Activated CD4-positive, alpha-beta T cell treated with anti-CD3 and anti-CD28 coated beads for 36 hours (primary cell): Measurements from ENCODE around the gene PRPF8. TPM values are rescaled to one million over a fixed set of nuclear protein-coding genes. Genes with fewer than 3 reads are reported as not detected.

Experiments
- ATAC-seq: fragments of 200-7000 bp; cut with Tn5 transposase; one replicate; pipeline ENCODE4 v1.10.0; 2021; ENCODE audit warnings: mild to moderate bottlenecking, moderate library complexity
- CTCF ChIA-PET: fragments of 350-600 bp; sonication (Branson Sonifier 250); formaldehyde crosslinking; loops from one replicate; lab custom pipeline; 2021; ENCODE audit warnings: antibody characterized with exemption; lab: Charles Lee
- POLR2A ChIA-PET: fragments of 350-600 bp; sonication (Branson Sonifier 250); formaldehyde crosslinking; loops from one replicate; lab custom pipeline; 2021; ENCODE audit warnings: antibody characterized with exemption, inconsistent platforms; lab: Charles Lee
- DNase-seq: peaks from one replicate; pipeline ENCODE4 v3.0.0-alpha.2; 2020
- H3K27ac Mint-ChIP-seq: one replicate; pipeline ENCODE4 v1.8.0; 2021; ENCODE audit warnings: mixed read lengths
- H3K27me3 Mint-ChIP-seq: one replicate; pipeline ENCODE4 v1.8.0; 2021; ENCODE audit warnings: mixed read lengths
- H3K36me3 Mint-ChIP-seq: one replicate; pipeline ENCODE4 v1.8.0; 2021; ENCODE audit warnings: low read depth, mixed read lengths
- H3K4me1 Mint-ChIP-seq: one replicate; pipeline ENCODE4 v1.8.0; 2021; ENCODE audit warnings: mixed read lengths
- H3K4me3 Mint-ChIP-seq: one replicate; pipeline ENCODE4 v1.8.0; 2021; ENCODE audit warnings: mild to moderate bottlenecking, moderate library complexity, mixed read lengths
- H3K9me3 Mint-ChIP-seq: one replicate; pipeline ENCODE4 v1.8.0; 2021; ENCODE audit warnings: low read depth, mixed read lengths
- intact Hi-C, 2 experiments: fragments of 100-400 bp; cut with DNase I in 1 of 2; cut with micrococcal nuclease in 1 of 2; formaldehyde crosslinking; loops; one replicate each; pipeline versions ENCODE4 v1.14.2 to v1.15.1; 2022 to 2024; cut with DNase I, micrococcal nuclease
- total RNA-seq, 2 experiments: library from RNA; stranded (reverse); gene quantifications; one replicate each; pipeline ENCODE4 v1.2.3, GENCODE V29; 2021

The PRPF8 gene
- total RNA-seq, 2 experiments from 2014 or later: 391 to 425 TPM

GRCh38 chr17:1649844-1650501, 34.7 kb downstream of the PRPF8 start, which contains the start of gene RILP:
Gene RILP, minus strand, starts transcription at chr17:1649866. Its CDS starts 62 bp downstream, at chr17:1649804.
- Mint-ChIP-seq H3K4me1 (peaks cover 17% of the 10 kb centered on the region), H3K27ac (peak within 1 kb of the TSS; percentile 43), H3K27me3 (no peaks in the 10 kb centered on the region), H3K36me3 (peaks cover 34% of the 10 kb centered on the region), H3K4me3 (peak within 1 kb of the TSS; percentile 43), H3K9me3 (no peaks in the 10 kb centered on the region)
- CTCF ChIA-PET: interaction anchor here (0.6 to 2.6 kb wide), 21 partner anchors 9 to 376 kb away, joined by 3 to 14 read pairs (median 4); partner anchors contain the start of gene RTN4RL1
- ATAC-seq: peak; percentile 5
- intact Hi-C loops: loop anchor here (1.0 to 5.0 kb wide), 18 partner anchors 22 to 862 kb away; partner anchors contain the start of genes PRPF8 (in 2 of the 2), CRK (in 1 of the 2), DPH1 (in 1 of the 2) and INPP5K (in 1 of the 2)
- POLR2A ChIA-PET: interaction anchor here (0.9 to 1.4 kb wide), 5 partner anchors 12 to 67 kb away, joined by 3 to 6 read pairs (median 4); no protein-coding TSS in a partner anchor
- DNase-seq: no peak

GRCh38 chr17:1648963-1649843, 35.5 kb downstream of the PRPF8 start:
- Mint-ChIP-seq H3K36me3 (peaks cover 27% of the 10 kb centered on the region), H3K4me1 (peaks cover 25% of the 10 kb centered on the region), H3K9me3 (no peaks in the 10 kb centered on the region), H3K4me3 (peak overlapping the region; percentile 43), H3K27me3 (no peaks in the 10 kb centered on the region), H3K27ac (no peak overlapping the region)
- intact Hi-C loops: loop anchor here (1.0 to 5.0 kb wide), 18 partner anchors 21 to 863 kb away; partner anchors contain the start of genes PRPF8 (in 2 of the 2), CRK (in 1 of the 2), DPH1 (in 1 of the 2) and INPP5K (in 1 of the 2)
- ChIA-PET POLR2A (interaction anchor here (1.0 to 1.4 kb wide), 5 partner anchors 13 to 75 kb away, joined by 4 to 6 read pairs (median 4); no protein-coding TSS in a partner anchor), CTCF (interaction anchor here (0.5 to 2.6 kb wide), 30 partner anchors 9 to 658 kb away, joined by 3 to 14 read pairs (median 4); partner anchors contain the start of genes PITPNA, PRPF8, RPA1 and RTN4RL1)
- ATAC-seq: peak; percentile 74
- DNase-seq: peak; percentile 97

GRCh38 chr17:1648173-1648962, 36.3 kb downstream of the PRPF8 start:
- ATAC-seq: peak; percentile 1
- Mint-ChIP-seq H3K36me3 (peaks cover 19% of the 10 kb centered on the region), H3K27me3 (no peaks in the 10 kb centered on the region), H3K4me1 (peaks cover 28% of the 10 kb centered on the region), H3K9me3 (no peaks in the 10 kb centered on the region), H3K27ac (no peak overlapping the region), H3K4me3 (peak overlapping the region; percentile 47)
- CTCF ChIA-PET: interaction anchor here (0.7 to 2.6 kb wide), 23 partner anchors 8 to 659 kb away, joined by 3 to 14 read pairs (median 4); partner anchors contain the start of genes PITPNA, PRPF8, RPA1 and RTN4RL1
- DNase-seq: no peak
- intact Hi-C loops: loop anchor here (2.0 to 5.0 kb wide), 6 partner anchors 36 to 864 kb away; partner anchors contain the start of genes CRK (in 1 of the 2), METTL16 (in 1 of the 2), OVCA2 (in 1 of the 2) and PRPF8 (in 1 of the 2)
- POLR2A ChIA-PET: interaction anchor here (1.3 to 1.4 kb wide), 2 partner anchors 69 to 74 kb away, joined by 5 to 6 read pairs; no protein-coding TSS in a partner anchor

DNA sequence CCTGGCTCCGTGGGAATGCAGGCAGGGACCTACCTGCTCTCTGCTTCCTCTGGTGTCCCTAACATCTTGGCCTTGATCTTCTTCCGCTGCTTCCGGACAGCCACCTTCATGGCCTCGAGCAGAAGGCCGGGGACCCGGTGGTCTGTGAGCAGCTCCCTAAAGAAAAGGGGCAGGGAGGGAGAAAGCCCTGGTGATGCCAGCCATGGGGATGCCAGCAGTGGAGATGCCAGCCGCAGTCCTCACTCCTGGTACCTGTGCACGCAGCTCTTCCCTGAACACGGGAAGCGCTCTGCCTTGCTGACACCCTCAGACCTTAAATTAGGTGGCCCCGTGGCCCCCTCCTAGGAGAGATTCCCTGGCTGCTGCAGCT, 36.9 kb downstream of the PRPF8 start:
- DNase-seq (no peak), ATAC-seq (no peak)
- ChIA-PET POLR2A (interaction anchor here (1.3 kb wide), 1 partner anchor 73 kb away, joined by 5 read pairs; no protein-coding TSS in a partner anchor), CTCF (interaction anchor here (1.0 to 2.6 kb wide), 6 partner anchors 11 to 81 kb away, joined by 3 to 14 read pairs (median 6); partner anchors contain the start of gene PRPF8)
- intact Hi-C loops: loop anchor here (2.0 to 5.0 kb wide), 6 partner anchors 37 to 865 kb away; partner anchors contain the start of genes CRK (in 1 of the 2), METTL16 (in 1 of the 2), OVCA2 (in 1 of the 2) and PRPF8 (in 1 of the 2)
- Mint-ChIP-seq H3K4me1 (peaks cover 28% of the 10 kb centered on the region), H3K27me3 (no peaks in the 10 kb centered on the region), H3K27ac (no peak overlapping the region), H3K9me3 (no peaks in the 10 kb centered on the region), H3K4me3 (no peak overlapping the region), H3K36me3 (peaks cover 13% of the 10 kb centered on the region)

DNA sequence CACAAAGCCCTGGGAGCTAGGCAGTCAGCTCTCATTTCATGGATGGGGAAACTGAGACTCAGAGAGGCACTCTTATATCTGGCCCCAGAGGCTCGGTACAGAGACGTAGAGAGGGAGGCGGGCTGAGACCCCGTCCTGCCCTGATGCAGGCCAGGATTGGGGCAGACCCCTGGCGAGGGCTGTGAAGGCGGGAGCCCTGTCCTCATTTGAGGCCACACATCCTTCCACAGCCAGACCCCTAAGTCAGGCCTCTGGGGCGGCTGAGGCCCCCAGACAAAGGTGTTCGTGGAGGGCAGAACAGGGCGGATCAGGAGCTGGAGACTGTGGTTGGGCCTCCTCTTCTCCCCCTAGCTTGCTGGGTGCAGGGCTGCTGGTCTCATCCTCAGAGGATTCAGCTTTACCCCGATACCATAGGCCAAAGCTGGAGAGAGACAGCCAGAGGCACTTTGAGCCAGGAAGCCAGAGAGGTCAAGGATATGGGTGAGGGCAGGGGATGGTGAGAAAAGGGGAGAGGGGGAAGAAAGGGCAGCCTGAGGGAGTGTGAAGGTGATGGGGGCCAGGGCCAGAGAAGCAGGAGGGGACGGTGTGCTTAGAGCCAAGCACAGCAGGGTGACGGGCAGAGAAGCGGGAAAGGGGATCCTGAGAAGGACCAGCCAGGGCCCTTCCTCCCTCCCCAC, 38.3 kb downstream of the PRPF8 start:
- no peak for DNase-seq
- Mint-ChIP-seq H3K9me3 (no peaks in the 10 kb centered on the region), H3K4me1 (peaks cover 28% of the 10 kb centered on the region), H3K4me3 (no peak overlapping the region), H3K36me3 (peaks cover 8% of the 10 kb centered on the region), H3K27ac (no peak overlapping the region), H3K27me3 (no peaks in the 10 kb centered on the region)
- intact Hi-C loops: loop anchor here in 1 of 2 experiments (5.0 kb wide), 1 partner anchor 866 kb away; the partner anchor contains the start of gene METTL16
- ChIA-PET CTCF (interaction anchor here (0.6 to 0.9 kb wide), 2 partner anchors 93 to 285 kb away, joined by 3 read pairs; no protein-coding TSS in a partner anchor), POLR2A (no interaction called here)
- ATAC-seq: no peak

DNA sequence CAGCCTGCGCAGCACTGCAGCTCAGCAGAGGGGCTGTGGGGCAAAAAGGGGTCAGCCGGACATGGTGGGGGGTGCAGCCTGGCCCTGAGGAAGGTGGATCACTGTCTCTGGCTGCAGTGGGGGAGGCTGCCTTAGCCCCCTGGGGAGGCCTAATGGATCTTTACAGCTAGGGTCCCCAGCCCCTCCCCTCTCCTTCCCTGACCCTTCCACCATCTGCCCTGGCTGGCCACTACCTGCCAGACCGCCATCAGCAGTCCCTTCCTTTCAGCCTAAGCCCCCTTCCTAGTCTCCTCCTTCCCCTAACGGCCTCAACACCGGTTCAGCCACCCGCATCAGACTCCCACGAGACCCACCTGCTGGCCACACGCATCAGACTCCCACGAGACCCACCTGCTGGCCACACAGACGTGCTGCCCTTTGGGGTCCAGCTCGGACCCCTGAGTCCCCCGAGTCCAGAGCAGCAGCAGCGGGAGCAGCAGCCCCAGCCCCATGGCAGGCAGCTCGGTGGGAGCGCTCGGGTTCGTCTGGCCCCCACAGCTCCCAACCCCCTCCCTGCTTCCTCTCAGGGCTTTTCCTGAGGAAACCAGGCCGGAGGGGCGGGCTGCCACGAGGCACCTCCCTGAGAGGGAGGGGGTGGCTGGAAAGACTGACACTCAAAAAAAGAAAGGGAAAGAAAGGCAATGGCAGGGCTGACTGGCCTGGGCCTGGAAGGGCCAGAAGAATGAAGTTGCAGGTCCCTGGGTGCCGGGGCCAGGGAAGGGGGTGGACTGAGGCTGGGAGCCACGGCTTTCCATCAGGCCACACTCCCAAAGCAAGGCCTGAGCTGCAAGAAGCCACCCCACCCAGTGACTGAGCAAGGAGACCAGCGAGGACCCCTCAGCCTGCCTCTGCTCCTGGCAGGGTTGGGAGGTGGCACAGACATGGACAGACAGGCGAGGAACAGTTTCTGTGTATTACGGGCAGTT, 39.2 kb downstream of the PRPF8 start, which contains the start of gene SCARF1:
Gene SCARF1 (minus strand): TSS at position 526 of the 965 bp plus-strand sequence. CDS start 35 bp downstream, at position 491.
- H3K27ac Mint-ChIP-seq: no peak within 1 kb of the TSS
- POLR2A ChIA-PET: no interaction called here

DNA sequence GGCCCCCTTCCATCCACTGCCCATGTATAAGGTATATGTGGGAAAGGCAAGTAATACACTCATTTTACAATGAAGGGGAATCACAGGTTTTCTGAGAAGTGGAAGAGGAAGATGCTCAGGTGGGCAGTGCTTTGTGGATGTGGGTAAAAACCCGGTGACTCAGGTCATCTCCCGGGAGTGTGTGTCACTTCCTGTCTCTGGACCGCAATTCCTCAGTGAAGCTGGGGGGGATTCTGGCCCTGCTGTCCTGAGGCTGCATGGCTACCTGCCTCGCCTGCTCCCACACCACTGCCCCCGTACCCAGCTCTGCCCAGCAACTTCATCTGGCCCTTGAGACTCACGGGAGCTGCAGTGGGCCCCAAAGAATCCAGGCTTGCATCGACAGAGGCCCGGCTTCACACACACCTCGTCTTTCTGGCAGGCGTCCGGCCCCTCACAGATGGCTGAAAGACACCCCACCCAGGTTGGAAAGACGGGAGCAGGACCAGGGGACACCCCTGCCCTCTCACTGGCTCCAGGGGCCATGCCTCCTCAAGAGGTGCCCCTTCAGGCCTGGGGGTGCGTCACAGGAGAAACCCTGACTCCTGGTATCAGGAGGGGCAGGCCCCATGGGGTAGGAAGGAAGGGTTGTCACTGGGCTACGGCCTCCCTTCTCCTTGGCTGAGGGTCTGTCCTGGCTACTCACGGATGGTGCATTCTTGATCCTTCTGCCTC, 40.0 kb downstream of the PRPF8 start:
- H3K36me3 Mint-ChIP-seq: no peaks in the 10 kb centered on the region
- H3K27me3 Mint-ChIP-seq: no peaks in the 10 kb centered on the region
- intact Hi-C loops: loop anchor here in 1 of 2 experiments (1.0 to 5.0 kb wide), 2 partner anchors 16 to 868 kb away; partner anchors contain the start of genes METTL16 and SLC43A2
- peak overlapping the region; percentile 87 for H3K27ac Mint-ChIP-seq
- peak; percentile 68 for DNase-seq
- ATAC-seq: peak; percentile 25
- ChIA-PET CTCF (interaction anchor here (0.5 to 1.1 kb wide), 2 partner anchors 24 to 62 kb away, joined by 3 to 4 read pairs; no protein-coding TSS in a partner anchor), POLR2A (no interaction called here)
- H3K4me1 Mint-ChIP-seq: peaks cover 19% of the 10 kb centered on the region
- no peaks in the 10 kb centered on the region for H3K9me3 Mint-ChIP-seq
- H3K4me3 Mint-ChIP-seq: peak overlapping the region; percentile 70

More for the DNA sequence above, 39.2 kb downstream of the PRPF8 start, which contains the start of gene SCARF1:
- H3K9me3 Mint-ChIP-seq: no peaks in the 10 kb centered on the region
- peak within 1 kb of the TSS; percentile 70 for H3K4me3 Mint-ChIP-seq
- no peaks in the 10 kb centered on the region for H3K36me3 Mint-ChIP-seq
- intact Hi-C loops: loop anchor here in 1 of 2 experiments (5.0 kb wide), 1 partner anchor 867 kb away; the partner anchor contains the start of gene METTL16
- no peak for DNase-seq
- no peaks in the 10 kb centered on the region for H3K27me3 Mint-ChIP-seq
- CTCF ChIA-PET: interaction anchor here (0.5 to 1.1 kb wide), 3 partner anchors 23 to 284 kb away, joined by 3 to 4 read pairs (median 3); no protein-coding TSS in a partner anchor
- no peak for ATAC-seq
- peaks cover 24% of the 10 kb centered on the region for H3K4me1 Mint-ChIP-seq

DNA sequence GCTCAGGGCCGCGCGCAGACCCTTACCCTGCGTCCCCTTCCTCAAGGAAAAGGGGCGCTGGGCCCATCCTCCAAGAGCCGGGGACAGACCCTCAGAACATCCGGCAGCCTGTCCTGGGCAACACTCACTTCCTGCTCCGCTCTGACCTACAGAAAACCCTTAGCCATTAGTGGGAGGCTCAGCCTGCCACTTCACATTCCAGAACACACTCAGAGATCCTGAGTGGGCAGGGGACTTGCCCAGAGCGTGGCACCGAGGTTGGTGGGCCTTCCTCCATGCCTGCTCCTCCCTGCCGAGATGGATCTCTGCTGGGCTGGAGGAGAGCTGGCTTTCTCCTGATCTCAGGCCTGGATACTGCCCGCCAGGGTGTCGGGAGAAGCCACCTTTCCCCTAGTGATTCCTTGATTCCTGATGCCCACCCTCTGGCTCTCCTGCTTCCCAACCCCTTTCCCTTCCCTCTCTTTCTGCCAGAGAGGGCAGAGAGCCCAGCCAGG, 40.6 kb downstream of the PRPF8 start:
- H3K27ac Mint-ChIP-seq: peak overlapping the region; percentile 87
- no peaks in the 10 kb centered on the region for H3K36me3 Mint-ChIP-seq
- H3K4me3 Mint-ChIP-seq: peak overlapping the region; percentile 70
- POLR2A ChIA-PET: no interaction called here
- DNase-seq (no peak), ATAC-seq (no peak)
- CTCF ChIA-PET: interaction anchor here (0.8 to 1.1 kb wide), 2 partner anchors 25 to 363 kb away, joined by 3 to 4 read pairs; no protein-coding TSS in a partner anchor
- no peaks in the 10 kb centered on the region for H3K9me3 Mint-ChIP-seq
- H3K4me1 Mint-ChIP-seq: peaks cover 19% of the 10 kb centered on the region
- intact Hi-C loops: loop anchor here in 1 of 2 experiments (1.0 kb wide), 3 partner anchors 16 to 188 kb away; partner anchors contain the start of genes CRK, PITPNA and SLC43A2
- no peaks in the 10 kb centered on the region for H3K27me3 Mint-ChIP-seq
